ENCODE data around the gene VGLL2. TPM values are rescaled to one million over a fixed set of nuclear protein-coding genes. Genes with fewer than 3 reads are reported as not detected.

Gene VGLL2
- total and polyA plus RNA-seq, 2 donors (not counting 3 experiments of a cell fraction or from before 2014, with no cell fraction given) = not detected

GRCh38 chr6:117228202-117228601 lies 37.2 kb upstream of the VGLL2 start:
- H3K9me1 ChIP-seq (replicated peaks; ENCODE audit: control insufficient read depth, extremely low read depth, insufficient read depth, low read length) = no peaks in the 10 kb centered on the region
- POLR2A ChIA-PET = no interaction called here
- no peaks in the 10 kb centered on the region for H3K27me3 ChIP-seq (ENCODE audit: control insufficient read depth in 2 of 2, insufficient read depth in 2 of 2, low read length in 2 of 2)
- H3K79me2 ChIP-seq (ENCODE audit: control insufficient read depth, insufficient read depth, low read length) = no peaks in the 10 kb centered on the region
- H2AFZ ChIP-seq (ENCODE audit: low read depth, low read length) = no peak overlapping the region
- H3K36me3 ChIP-seq (ENCODE audit: control insufficient read depth in 2 of 2, extremely low read depth in 1 of 2, insufficient read depth in 2 of 2, low read length in 2 of 2) = no peaks in the 10 kb centered on the region
- no peaks in the 10 kb centered on the region for H3K9me3 ChIP-seq (replicated peaks; ENCODE audit: control insufficient read depth, insufficient read depth, low read length)
- H3K4me1 ChIP-seq (ENCODE audit: control insufficient read depth, extremely low read depth, insufficient read depth, low read length) = no peaks in the 10 kb centered on the region
- H3K27ac ChIP-seq (ENCODE audit: insufficient read depth, low read depth, low read length) = no peak overlapping the region
- CTCF ChIA-PET = no interaction called here
- no peak overlapping the region for H3K9ac ChIP-seq (replicated peaks; ENCODE audit: extremely low read depth, insufficient read depth, low read length)
- dilution Hi-C loops (cut with MboI; ENCODE audit: extremely low pct_ligation_motif_present, low sequenced_read_pairs) = no loop called here
- H4K20me1 ChIP-seq (replicated peaks; ENCODE audit: control insufficient read depth, extremely low read depth, insufficient read depth, low read length) = no peaks in the 10 kb centered on the region
- no peak overlapping the region for H3K4me3 ChIP-seq (replicated peaks in 1 of 3; ENCODE audit: insufficient read depth in 1 of 3, low read depth in 1 of 3, low read length in 3 of 3)
- no peak for TF ChIP-seq EZH2 (IDR thresholded peaks at IDR 0.05; ENCODE audit: borderline replicate concordance, low read depth, low read length, severe bottlenecking)
- TF ChIP-seq POLR2A (IDR thresholded peaks at IDR 0.05; ENCODE audit: low read depth, low read length) = no peak
- TF ChIP-seq FOS (IDR thresholded peaks at IDR 0.05; ENCODE audit: borderline replicate concordance, insufficient read depth, low read length) = no peak
- no peak for TF ChIP-seq GATA2 (IDR thresholded peaks at IDR 0.05; ENCODE audit: insufficient read depth, insufficient read length, low read depth, low read length)
- no peak for TF ChIP-seq JUN (IDR thresholded peaks at IDR 0.05; ENCODE audit: borderline replicate concordance, insufficient read depth, insufficient read length, low read depth)
- TF ChIP-seq, protein P1, sequence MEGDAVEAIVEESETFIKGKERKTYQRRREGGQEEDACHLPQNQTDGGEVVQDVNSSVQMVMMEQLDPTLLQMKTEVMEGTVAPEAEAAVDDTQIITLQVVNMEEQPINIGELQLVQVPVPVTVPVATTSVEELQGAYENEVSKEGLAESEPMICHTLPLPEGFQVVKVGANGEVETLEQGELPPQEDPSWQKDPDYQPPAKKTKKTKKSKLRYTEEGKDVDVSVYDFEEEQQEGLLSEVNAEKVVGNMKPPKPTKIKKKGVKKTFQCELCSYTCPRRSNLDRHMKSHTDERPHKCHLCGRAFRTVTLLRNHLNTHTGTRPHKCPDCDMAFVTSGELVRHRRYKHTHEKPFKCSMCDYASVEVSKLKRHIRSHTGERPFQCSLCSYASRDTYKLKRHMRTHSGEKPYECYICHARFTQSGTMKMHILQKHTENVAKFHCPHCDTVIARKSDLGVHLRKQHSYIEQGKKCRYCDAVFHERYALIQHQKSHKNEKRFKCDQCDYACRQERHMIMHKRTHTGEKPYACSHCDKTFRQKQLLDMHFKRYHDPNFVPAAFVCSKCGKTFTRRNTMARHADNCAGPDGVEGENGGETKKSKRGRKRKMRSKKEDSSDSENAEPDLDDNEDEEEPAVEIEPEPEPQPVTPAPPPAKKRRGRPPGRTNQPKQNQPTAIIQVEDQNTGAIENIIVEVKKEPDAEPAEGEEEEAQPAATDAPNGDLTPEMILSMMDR (IDR thresholded peaks at IDR 0.05; ENCODE audit: extremely low read depth in 1 of 2, insufficient read depth in 1 of 2, low read depth in 1 of 2, low read length in 2 of 2) = no peak
- TF ChIP-seq POLR2AphosphoS5 (IDR thresholded peaks at IDR 0.05; ENCODE audit: insufficient read depth, low read depth, low read length) = no peak
- TF ChIP-seq MYC (IDR thresholded peaks at IDR 0.05; ENCODE audit: low read depth, low read length) = no peak
- TF ChIP-seq, protein P2, sequence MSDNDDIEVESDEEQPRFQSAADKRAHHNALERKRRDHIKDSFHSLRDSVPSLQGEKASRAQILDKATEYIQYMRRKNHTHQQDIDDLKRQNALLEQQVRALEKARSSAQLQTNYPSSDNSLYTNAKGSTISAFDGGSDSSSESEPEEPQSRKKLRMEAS (IDR thresholded peaks at IDR 0.05; ENCODE audit: insufficient read depth, insufficient read length) = no peak
- DNase-seq (ENCODE audit: low read depth, low spot score) (no peak), FAIRE-seq (no peak)
- H3K4me2 ChIP-seq (ENCODE audit: insufficient read depth, low read length) = no peak overlapping the region
- BruUV-seq (replicated peaks) = no TSS peak
- intact Hi-C loops (cut with micrococcal nuclease) = no loop called here
